GM18511 (cell line): Measurements from ENCODE around the gene SMIM22.
"Not testable (repeated sequence)": the region's sequence is repeated elsewhere in the genome, so short reads cannot be mapped to it uniquely, and the experiment has no call there.

Source experiments
- ATAC-seq: cut with Tn5 transposase; IDR thresholded peaks from one replicate; pipeline ENCODE4 v1.9.1; 2021; ENCODE audit warnings: mild to moderate bottlenecking, moderate library complexity; ENCODE audit not compliant: unreplicated experiment

The SMIM22 gene

DNA sequence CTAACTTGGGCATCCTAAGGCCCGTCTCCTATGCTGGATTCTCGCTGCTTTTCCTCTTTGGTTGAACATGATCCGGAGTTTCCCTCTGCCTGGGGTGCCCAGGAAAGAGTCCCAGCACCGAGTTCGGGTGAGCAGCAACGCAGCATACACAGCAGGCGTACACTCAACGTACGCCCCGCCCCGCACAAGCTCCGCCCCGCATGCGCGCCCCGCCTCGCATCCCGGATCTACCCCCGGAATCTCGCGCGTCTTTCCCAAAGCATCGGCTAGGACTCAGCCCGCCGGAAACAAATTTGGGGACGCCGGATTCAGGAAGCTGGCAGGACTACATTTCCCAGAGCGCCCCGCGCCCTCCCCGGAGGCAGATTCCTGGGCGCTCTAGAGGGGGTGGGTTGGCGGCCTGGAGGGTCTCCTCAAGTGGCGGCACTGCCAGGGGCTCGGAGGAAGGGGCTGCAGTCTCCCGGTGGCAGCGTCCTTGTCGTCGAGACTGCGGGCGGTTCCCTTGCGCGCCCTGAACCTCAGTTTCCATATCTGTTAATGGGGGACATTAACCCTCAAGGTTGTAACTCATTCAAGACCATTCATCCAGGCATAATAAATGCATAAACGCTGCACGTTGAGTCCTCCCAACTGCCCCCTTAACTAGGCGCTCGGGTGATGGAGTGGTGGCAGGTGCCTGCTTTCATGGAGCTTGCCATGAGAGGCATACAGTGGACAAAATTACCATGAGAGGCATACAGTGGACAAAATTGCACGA, 26.4 kb upstream of the SMIM22 start:
- peak; percentile 76 for ATAC-seq

GRCh38 chr16:4769306-4769638, 25.9 kb upstream of the SMIM22 start:
- ATAC-seq, result no peak

DNA sequence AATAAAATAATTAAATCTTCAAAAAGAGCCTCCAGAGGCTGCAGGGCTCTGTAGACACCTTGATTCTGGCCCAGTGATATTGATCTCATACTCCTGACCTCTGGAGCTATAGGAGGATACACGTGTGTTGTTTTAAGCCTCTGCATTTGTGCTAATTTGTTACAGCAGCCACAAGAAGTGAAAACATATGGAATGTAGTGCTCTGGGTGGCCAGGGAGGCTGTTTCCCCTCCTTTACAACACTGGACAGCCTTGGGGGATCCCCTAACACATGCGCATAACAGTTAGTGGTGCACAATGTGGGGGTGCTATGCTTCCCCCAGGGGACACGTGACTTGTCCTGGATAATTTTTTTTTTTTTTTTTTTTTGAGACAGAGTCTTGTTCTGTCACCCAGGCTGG, 23.5 kb upstream of the SMIM22 start:
- no peak for ATAC-seq

DNA sequence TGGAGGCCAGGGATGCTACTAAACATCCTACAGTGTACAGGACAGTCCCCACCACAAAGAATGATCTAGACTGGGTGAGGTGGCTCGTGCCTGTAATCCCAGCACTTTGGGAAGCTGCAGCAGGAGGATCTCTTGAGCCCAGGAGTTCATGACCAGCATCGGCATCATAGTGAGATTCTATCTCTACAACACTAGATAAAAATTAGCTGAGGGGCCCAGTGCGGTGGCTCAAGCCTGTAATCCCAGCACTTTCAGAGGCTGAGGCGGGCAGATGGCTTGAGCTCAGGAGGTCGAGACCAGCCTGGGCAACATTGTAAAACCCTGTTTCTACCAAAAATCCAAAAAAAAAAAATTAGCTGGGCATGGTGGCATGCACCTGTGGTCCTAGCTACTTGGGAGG, 22.8 kb upstream of the SMIM22 start:
- no peak for ATAC-seq

DNA sequence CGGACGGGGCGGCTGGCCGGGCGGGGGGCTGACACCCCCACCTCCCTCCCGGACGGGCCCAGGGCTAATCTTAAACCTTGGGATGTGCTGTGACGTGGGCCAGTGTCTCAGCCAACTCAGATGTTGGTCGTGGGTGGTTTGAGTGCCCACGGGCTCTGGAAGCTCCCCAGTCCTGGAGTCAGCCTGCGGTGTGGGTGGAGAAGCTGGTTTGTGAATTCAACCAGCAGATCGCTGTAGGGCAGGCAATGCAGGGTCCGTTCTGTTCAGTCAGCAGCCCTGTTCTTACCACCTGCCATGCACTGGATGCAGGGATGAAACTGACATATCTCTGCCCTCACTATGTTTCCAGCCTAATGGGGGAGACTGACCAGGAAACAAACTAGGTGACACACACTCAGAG, 20.2 kb upstream of the SMIM22 start:
- ATAC-seq, result no peak

DNA sequence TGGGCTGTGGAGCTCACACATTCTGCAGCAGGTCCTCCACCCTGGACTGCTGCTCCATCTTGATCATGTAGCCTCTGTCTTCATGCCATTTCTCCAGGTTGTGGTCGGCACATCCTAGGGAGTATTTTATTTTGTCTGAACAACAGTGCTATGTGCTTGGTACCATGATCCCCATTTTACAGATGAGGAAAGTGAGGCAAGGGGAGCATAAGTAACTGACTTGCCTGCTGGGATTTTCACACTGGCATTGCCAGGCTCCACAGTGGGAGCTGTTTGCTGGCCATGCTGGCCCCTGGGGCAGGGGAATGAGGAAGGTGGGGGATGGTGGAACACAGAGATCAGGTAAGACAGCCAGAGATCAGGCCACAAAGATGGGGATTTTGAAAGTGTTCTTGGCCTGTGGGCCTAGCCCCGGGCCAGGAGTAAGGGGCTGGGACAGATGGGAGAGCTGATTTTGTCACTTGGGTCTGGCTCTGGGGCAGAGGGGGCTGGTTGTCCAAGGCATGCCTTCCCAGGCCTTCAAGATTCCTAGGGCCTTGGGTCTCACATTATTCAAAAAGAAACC, 18.9 kb upstream of the SMIM22 start:
- no peak for ATAC-seq

DNA sequence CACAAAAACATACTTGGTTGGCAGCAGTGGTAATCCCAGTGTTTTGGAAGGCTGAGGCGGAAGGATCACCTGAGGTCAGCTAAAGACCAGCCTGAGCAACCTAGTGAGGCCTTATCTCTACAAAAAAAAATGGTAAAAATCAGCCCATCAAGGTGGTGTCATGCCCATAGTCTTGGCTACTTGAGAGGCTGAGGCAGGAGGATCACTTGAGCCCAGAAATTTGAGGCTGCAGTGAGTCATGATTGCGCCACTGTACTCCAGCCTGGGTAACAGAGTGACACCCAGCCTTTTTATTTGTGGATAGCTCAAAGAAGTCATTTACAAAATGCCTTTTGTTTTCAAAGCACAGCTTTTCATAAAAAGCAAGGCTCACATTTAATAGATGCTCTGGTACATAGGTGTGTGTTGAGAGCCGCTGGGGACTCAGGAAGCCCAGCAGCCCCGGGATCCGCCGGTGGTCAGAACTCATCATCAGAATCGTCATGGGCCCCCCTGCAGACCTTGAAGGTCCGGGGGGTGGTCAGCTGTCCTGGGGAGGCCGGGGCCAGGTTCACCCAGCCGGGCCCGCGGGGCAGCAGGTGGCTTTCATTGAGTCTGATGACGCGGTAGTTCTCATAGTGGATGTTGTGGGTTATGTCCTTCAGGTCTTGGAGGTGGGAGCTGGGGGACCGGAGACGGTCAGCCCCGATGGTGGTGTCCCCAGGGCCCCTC, 17.7 kb upstream of the SMIM22 start:
- no peak for ATAC-seq

DNA sequence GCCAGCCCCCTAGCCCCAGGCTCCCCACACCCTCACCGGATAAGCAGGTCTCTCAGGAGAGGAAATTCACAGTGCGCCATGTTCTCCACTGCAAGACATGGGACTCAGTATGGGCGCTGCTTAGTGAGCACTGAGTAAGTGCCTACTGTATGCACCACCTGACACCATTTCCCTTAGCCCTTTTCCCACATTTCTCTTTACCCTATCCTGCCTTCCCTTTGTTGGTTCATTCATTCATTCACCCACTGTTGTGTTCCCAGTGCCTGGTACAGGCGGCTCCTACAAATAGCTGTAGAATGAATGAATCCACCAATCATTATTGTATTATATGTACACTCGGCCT, 17.1 kb upstream of the SMIM22 start:
- ATAC-seq, result no peak

GRCh38 chr16:4780235-4780634, 14.9 kb upstream of the SMIM22 start:
- no peak for ATAC-seq

DNA sequence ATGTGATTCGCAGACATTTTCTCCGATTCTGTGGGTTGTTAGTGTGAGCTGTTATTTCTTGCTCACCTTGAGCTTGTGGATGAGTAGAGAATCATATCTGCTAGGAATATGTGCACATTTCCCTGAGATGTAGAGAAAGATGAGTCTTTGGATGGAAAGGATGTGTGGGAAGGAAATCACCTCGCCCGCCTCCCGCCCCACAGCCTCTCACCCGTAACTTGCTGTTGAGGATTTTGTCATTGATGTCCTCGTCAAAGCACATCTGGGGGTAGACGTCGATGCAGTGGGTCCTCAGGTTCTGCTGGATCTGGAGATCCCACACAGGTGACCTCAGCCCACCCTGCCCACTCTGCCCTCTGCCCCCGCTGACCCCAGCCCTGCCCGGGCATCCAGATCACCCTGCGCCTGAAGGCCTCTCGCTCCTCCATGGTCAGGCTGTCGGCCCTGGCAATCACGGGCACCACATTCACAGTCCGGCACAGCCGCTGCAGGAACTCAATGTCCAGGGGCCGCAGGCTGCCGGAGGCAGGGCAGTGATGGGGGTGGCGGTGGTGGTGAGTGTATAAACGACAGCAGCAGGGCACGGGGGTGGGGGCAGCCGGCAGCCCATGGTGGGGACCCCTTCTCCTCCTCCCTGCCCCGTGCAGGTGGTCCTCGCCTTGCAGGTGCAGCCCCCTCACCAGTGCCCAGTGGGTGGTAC, 11.8 kb upstream of the SMIM22 start:
- no peak for ATAC-seq

DNA sequence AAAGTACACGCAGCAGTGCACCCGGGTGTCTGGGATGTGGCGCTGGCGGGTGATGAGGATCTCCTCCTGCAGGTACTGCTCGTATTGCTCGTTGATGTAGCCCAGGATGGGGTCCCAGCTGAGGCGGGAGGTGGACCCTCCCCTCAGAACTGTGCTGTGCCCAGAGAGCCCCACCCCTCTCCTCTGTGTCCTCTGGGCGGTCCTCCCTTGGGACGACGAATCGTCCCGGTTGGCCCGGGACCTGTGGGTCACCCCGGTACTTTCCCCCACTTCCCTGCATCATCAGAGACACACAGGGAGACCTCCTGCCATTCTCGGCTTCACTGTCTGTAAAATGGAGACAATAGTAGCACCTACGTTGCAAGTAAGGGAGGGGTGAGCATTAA, 11.2 kb upstream of the SMIM22 start:
- no peak for ATAC-seq

GRCh38 chr16:4784444-4784987, 10.7 kb upstream of the SMIM22 start:
- ATAC-seq, result not testable (repeated sequence)

GRCh38 chr16:4785758-4786433, 9.3 kb upstream of the SMIM22 start:
- ATAC-seq, result no peak

GRCh38 chr16:4787068-4787467, 8.1 kb upstream of the SMIM22 start:
- ATAC-seq, result no peak

DNA sequence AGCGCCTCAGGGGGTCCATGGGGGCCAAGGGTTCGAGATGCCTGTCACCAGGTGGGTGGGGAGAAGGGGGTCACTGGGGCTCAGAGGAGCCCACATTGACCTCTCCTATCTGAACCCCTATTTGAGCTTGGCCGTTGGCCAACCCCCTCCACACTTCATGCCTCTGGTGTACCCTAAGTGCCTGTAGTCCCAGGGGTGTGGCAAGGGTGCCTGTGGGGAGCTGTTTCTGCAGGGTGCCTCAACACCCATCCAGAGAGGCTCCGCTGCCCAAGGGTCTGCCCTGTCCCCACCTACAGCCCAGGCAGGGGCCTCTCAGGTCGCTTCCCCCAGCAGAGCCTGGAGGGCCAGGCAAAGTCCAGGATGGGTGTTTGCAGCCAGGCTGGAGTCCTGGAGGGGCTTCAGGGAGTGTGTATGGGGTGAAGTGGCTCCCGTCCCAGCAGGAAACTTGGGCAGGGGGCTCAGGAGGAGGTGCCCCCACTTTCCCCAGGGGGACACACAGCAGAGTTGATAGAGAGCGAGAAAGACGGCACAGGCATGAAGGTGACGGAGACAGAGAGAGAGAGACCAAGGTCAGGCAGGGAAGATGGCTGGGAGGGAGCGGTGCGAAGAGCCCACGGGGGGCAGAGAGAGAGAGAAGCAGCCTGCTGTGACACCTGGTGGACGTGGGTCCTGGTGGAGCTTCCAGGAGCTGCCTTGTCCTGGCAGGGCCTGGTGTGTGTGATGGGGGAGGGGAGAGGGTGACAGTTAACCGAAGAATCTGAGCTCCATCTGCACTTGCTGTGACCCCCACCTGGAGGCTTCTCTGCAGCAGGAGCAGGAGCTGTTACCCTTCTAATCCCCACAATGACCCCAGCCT, 7.3 kb upstream of the SMIM22 start, which contains the start of gene SEPTIN12:
TSS of gene SEPTIN12 (minus strand) at position 719 of the 856 bp plus-strand sequence. CDS start at position 19, 700 bp downstream.
- ATAC-seq, result no peak

- ATAC-seq, result no peak
Observed at GRCh38 chr16:4788489-4788889, 6.7 kb upstream of the SMIM22 start.

- ATAC-seq, result no peak
Observed at GRCh38 chr16:4788910-4789309, 6.3 kb upstream of the SMIM22 start.

GRCh38 chr16:4790261-4790660, 4.9 kb upstream of the SMIM22 start:
- ATAC-seq, result no peak

DNA sequence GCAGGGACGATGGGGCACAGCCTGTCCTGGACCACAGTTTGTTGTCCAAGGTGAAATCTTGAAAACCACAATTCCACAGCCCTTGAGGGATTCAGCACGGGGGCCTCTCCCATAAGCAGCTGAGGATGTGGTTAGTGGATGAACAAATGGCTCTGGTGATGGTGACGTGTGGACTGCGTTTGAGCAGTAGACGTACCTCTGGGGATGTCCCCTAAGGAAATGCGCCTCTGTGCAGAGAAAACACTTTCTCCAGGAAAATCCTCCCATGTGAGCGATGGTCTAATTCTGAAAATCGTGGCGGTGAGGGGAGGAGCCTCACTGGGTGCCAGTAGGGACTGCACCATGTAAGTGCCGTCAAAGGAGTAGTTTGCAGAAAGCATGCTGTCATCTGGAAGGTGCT, 4.3 kb upstream of the SMIM22 start:
- ATAC-seq, result no peak

GRCh38 chr16:4792951-4793513, 2.1 kb upstream of the SMIM22 start:
- no peak for ATAC-seq
